Mesenteric fat pad (tissue), 1 donor: Measurements from ENCODE around the gene IFI27L2. TPM values are rescaled to one million over a fixed set of nuclear protein-coding genes. Genes with fewer than 3 reads are reported as not detected.

Source experiments
- DNase-seq: peaks from one replicate; pipeline ENCODE4 v3.0.0-alpha.2; 2020; ENCODE audit warnings: low spot score
- total RNA-seq: library from RNA; stranded (reverse); fragmentation: NEBNext Ultra II Directional; extraction: Animal tissue kit (Norgen Biotek cat#: 25700); gene quantifications from one replicate; pipeline ENCODE4 v1.2.1, GENCODE V29; 2021
- donor health status: DM: yes; HTN: yes; CAD: no.

The IFI27L2 gene
- total RNA-seq, 1 donor from 2014 or later, result 42.6 TPM

GRCh38 chr14:94153750-94154342 lies 24.4 kb upstream of the IFI27L2 start:
- no peak for DNase-seq

- no peak for DNase-seq
Observed at GRCh38 chr14:94152676-94153075, 23.3 kb upstream of the IFI27L2 start.

- no peak for DNase-seq
Observed at GRCh38 chr14:94145902-94146527, 16.6 kb upstream of the IFI27L2 start.

GRCh38 chr14:94144765-94145164 lies 15.4 kb upstream of the IFI27L2 start:
- DNase-seq, result no peak

- no peak for DNase-seq
Observed at GRCh38 chr14:94143711-94144110, 14.3 kb upstream of the IFI27L2 start.

GRCh38 chr14:94143239-94143638 lies 13.8 kb upstream of the IFI27L2 start:
- no peak for DNase-seq

GRCh38 chr14:94142836-94143235 lies 13.4 kb upstream of the IFI27L2 start:
- no peak for DNase-seq

GRCh38 chr14:94142247-94142646 lies 12.8 kb upstream of the IFI27L2 start:
- no peak for DNase-seq

- no peak for DNase-seq
Observed at GRCh38 chr14:94139421-94139820, 10.0 kb upstream of the IFI27L2 start.

GRCh38 chr14:94139006-94139405 lies 9.6 kb upstream of the IFI27L2 start:
- no peak for DNase-seq

GRCh38 chr14:94138251-94138650 lies 8.8 kb upstream of the IFI27L2 start:
- DNase-seq, result no peak

- no peak for DNase-seq
Observed at GRCh38 chr14:94136575-94137331, 7.3 kb upstream of the IFI27L2 start.

GRCh38 chr14:94135476-94135875 lies 6.1 kb upstream of the IFI27L2 start:
- no peak for DNase-seq

- no peak for DNase-seq
Observed at GRCh38 chr14:94132285-94132887, 3.0 kb upstream of the IFI27L2 start.

GRCh38 chr14:94129758-94130414 lies 482 bp upstream of the IFI27L2 start:
- peak; percentile 79 for DNase-seq

GRCh38 chr14:94128216-94128839 lies 1.1 kb downstream of the IFI27L2 start:
- no peak for DNase-seq

GRCh38 chr14:94127330-94127729 lies 2.1 kb downstream of the IFI27L2 start:
- DNase-seq, result no peak

- no peak for DNase-seq
Observed at GRCh38 chr14:94126800-94127199, 2.6 kb downstream of the IFI27L2 start.

GRCh38 chr14:94126419-94126677 lies 3.1 kb downstream of the IFI27L2 start:
- DNase-seq, result no peak

GRCh38 chr14:94125659-94126418 lies 3.6 kb downstream of the IFI27L2 start:
- peak; percentile 64 for DNase-seq
